HEK293 (cell line): ENCODE data around the gene NEURL4.

Experiments used
- BCL11A ChIP-seq: fragments of 450-650 bp; formaldehyde crosslinking; IDR thresholded peaks from 2 replicates; pipeline ENCODE4 v1.5.1; 2016; ENCODE audit warnings: low read depth, missing biosample characterization, missing genetic modification characterization
- CTCF ChIP-seq: fragments of 450-650 bp; formaldehyde crosslinking; IDR thresholded peaks from 2 replicates; pipeline ENCODE4 v1.5.1; 2016; ENCODE audit warnings: missing biosample characterization, missing genetic modification characterization
- HOXA7 ChIP-seq: sonication (generic); formaldehyde crosslinking; IDR thresholded peaks from 2 replicates; pipeline ENCODE4 v1.8.1; 2022; ENCODE audit warnings: missing genetic modification reagents, borderline replicate concordance
- IKZF3 ChIP-seq: fragments of 450-650 bp; IDR thresholded peaks from 2 replicates; pipeline ENCODE4 v1.5.0; 2018; ENCODE audit warnings: missing biosample characterization, mild to moderate bottlenecking, missing genetic modification characterization, moderate library complexity
- KLF1 ChIP-seq: fragments of 450-650 bp; formaldehyde crosslinking; IDR thresholded peaks from 2 replicates; pipeline ENCODE4 v1.5.1; 2016; ENCODE audit warnings: missing biosample characterization, missing genetic modification characterization
- KLF10 ChIP-seq: fragments of 450-650 bp; IDR thresholded peaks from 2 replicates; pipeline ENCODE4 v1.5.1; 2018; ENCODE audit warnings: missing biosample characterization, mild to moderate bottlenecking, missing genetic modification characterization
- KLF16 ChIP-seq: fragments of 450-650 bp; formaldehyde crosslinking; IDR thresholded peaks from 2 replicates; pipeline ENCODE4 v1.5.1; 2017; ENCODE audit warnings: missing biosample characterization, missing genetic modification characterization
- KLF7 ChIP-seq: fragments of 450-650 bp; formaldehyde crosslinking; IDR thresholded peaks from 2 replicates; pipeline ENCODE4 v1.5.1; 2016; ENCODE audit warnings: missing biosample characterization, missing genetic modification characterization, borderline replicate concordance
- KLF9 ChIP-seq: fragments of 450-650 bp; formaldehyde crosslinking; IDR thresholded peaks from 2 replicates; pipeline ENCODE4 v1.5.1; 2016; ENCODE audit warnings: missing biosample characterization, missing genetic modification characterization, low read depth
- SP3 ChIP-seq: fragments of 450-650 bp; formaldehyde crosslinking; IDR thresholded peaks from 2 replicates; pipeline ENCODE4 v1.5.1; 2016; ENCODE audit warnings: missing biosample characterization, missing genetic modification characterization
- YY1 ChIP-seq: fragments of 450-650 bp; formaldehyde crosslinking; IDR thresholded peaks from 2 replicates; pipeline ENCODE4 v1.5.1; 2018; ENCODE audit warnings: missing biosample characterization, missing genetic modification characterization
- ZFP37 ChIP-seq: fragments of 450-650 bp; formaldehyde crosslinking; IDR thresholded peaks from 2 replicates; pipeline ENCODE4 v1.5.1; 2016; ENCODE audit warnings: missing biosample characterization, missing genetic modification characterization
- ZIC2 ChIP-seq: fragments of 450-650 bp; formaldehyde crosslinking; IDR thresholded peaks from 2 replicates; pipeline ENCODE4 v1.5.1; 2016; ENCODE audit warnings: missing biosample characterization, missing genetic modification characterization
- ZNF148 ChIP-seq: fragments of 450-650 bp; formaldehyde crosslinking; IDR thresholded peaks from 2 replicates; pipeline ENCODE4 v1.5.0; 2017; ENCODE audit warnings: missing biosample characterization, missing genetic modification characterization, borderline replicate concordance
- ZNF174 ChIP-seq: fragments of 450-650 bp; formaldehyde crosslinking; IDR thresholded peaks from 2 replicates; pipeline ENCODE4 v1.5.0; 2017; ENCODE audit warnings: missing biosample characterization, mild to moderate bottlenecking, missing genetic modification characterization
- ZNF184 ChIP-seq: fragments of 450-650 bp; IDR thresholded peaks from 2 replicates; pipeline ENCODE4 v1.5.1; 2018; ENCODE audit warnings: missing biosample characterization, mild to moderate bottlenecking, missing genetic modification characterization
- ZNF391 ChIP-seq: fragments of 450-650 bp; formaldehyde crosslinking; IDR thresholded peaks from 2 replicates; pipeline ENCODE4 v1.5.1; 2016; ENCODE audit warnings: low read depth, missing biosample characterization, missing genetic modification characterization, borderline replicate concordance
- ZNF449 ChIP-seq: fragments of 450-650 bp; formaldehyde crosslinking; IDR thresholded peaks from 2 replicates; pipeline ENCODE4 v1.5.1; 2017; ENCODE audit warnings: missing biosample characterization, mild to moderate bottlenecking, missing genetic modification characterization, moderate library complexity
- ZNF561 ChIP-seq: fragments of 450-650 bp; IDR thresholded peaks from 2 replicates; pipeline ENCODE4 v1.5.1; 2018; ENCODE audit warnings: missing biosample characterization, missing genetic modification characterization, borderline replicate concordance
- ZNF600 ChIP-seq: fragments of 450-650 bp; formaldehyde crosslinking; IDR thresholded peaks from 2 replicates; pipeline ENCODE4 v1.5.1; 2016; ENCODE audit warnings: missing biosample characterization, missing genetic modification characterization
- ZNF660 ChIP-seq: fragments of 450-650 bp; IDR thresholded peaks from 2 replicates; pipeline ENCODE4 v1.5.1; 2018; ENCODE audit warnings: missing biosample characterization, mild to moderate bottlenecking, missing genetic modification characterization
- ZNF747 ChIP-seq: fragments of 450-650 bp; formaldehyde crosslinking; IDR thresholded peaks from 2 replicates; pipeline ENCODE4 v1.5.1; 2016; ENCODE audit warnings: missing biosample characterization, missing genetic modification characterization
- ZNF76 ChIP-seq: fragments of 450-650 bp; formaldehyde crosslinking; IDR thresholded peaks from 2 replicates; pipeline ENCODE4; 2016; ENCODE audit warnings: low read depth, missing biosample characterization, missing genetic modification characterization, borderline replicate concordance
- TF ChIP-seq, protein P1 (sequence below): fragments of 450-650 bp; formaldehyde crosslinking; IDR thresholded peaks from 2 replicates; pipeline ENCODE4 v1.5.1; 2016; ENCODE audit warnings: missing biosample characterization, missing genetic modification characterization
- TF ChIP-seq, protein P2 (sequence below): IDR thresholded peaks from 2 replicates; pipeline ENCODE4 v1.6.1; 2011; ENCODE audit warnings: mild to moderate bottlenecking, low read depth, low read length, borderline replicate concordance

NEURL4 gene

GRCh38 chr17:7296189-7296861, 32.8 kb downstream of the NEURL4 start (continued):
- TF ChIP-seq KLF9 (tag by site-specific recombination): peak; percentile 40; the same call in 1 of the 2 replicates
- TF ChIP-seq ZNF747 (tag by site-specific recombination): no peak
- TF ChIP-seq CTCF (tag by site-specific recombination): peak; percentile 96
- TF ChIP-seq KLF16 (tag by site-specific recombination): peak; percentile 75
- peak; percentile 88; the same call in 1 of the 2 replicates for TF ChIP-seq ZNF561 (tag by site-specific recombination)
- peak; percentile 90 for TF ChIP-seq ZNF660 (tag by site-specific recombination)
- peak; percentile 67; the same call in 1 of the 2 replicates for TF ChIP-seq ZNF391 (tag by site-specific recombination)
- TF ChIP-seq ZNF600 (tag by site-specific recombination): 0 out of 2 replicates have a peak, but pooled peaks have one; percentile 18
- no peak for TF ChIP-seq ZNF174 (tag by site-specific recombination)
- no peak for TF ChIP-seq HOXA7 (CRISPR knock-in tag)
- TF ChIP-seq ZNF184: 0 out of 2 replicates have a peak, but pooled peaks have one; percentile 33
- peak; percentile 65 for TF ChIP-seq ZIC2 (tag by site-specific recombination)
- TF ChIP-seq ZFP37: 0 out of 2 replicates have a peak, but pooled peaks have one; percentile 33
- TF ChIP-seq ZNF76 (tag by site-specific recombination): peak; percentile 52; the same call in 1 of the 2 replicates
- TF ChIP-seq, protein P1, sequence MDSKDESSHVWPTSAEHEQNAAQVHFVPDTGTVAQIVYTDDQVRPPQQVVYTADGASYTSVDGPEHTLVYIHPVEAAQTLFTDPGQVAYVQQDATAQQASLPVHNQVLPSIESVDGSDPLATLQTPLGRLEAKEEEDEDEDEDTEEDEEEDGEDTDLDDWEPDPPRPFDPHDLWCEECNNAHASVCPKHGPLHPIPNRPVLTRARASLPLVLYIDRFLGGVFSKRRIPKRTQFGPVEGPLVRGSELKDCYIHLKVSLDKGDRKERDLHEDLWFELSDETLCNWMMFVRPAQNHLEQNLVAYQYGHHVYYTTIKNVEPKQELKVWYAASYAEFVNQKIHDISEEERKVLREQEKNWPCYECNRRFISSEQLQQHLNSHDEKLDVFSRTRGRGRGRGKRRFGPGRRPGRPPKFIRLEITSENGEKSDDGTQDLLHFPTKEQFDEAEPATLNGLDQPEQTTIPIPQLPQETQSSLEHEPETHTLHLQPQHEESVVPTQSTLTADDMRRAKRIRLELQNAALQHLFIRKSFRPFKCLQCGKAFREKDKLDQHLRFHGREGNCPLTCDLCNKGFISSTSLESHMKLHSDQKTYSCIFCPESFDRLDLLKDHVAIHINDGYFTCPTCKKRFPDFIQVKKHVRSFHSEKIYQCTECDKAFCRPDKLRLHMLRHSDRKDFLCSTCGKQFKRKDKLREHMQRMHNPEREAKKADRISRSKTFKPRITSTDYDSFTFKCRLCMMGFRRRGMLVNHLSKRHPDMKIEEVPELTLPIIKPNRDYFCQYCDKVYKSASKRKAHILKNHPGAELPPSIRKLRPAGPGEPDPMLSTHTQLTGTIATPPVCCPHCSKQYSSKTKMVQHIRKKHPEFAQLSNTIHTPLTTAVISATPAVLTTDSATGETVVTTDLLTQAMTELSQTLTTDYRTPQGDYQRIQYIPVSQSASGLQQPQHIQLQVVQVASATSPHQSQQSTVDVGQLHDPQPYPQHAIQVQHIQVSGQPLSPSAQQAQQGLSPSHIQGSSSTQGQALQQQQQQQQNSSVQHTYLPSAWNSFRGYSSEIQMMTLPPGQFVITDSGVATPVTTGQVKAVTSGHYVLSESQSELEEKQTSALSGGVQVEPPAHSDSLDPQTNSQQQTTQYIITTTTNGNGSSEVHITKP: peak; percentile 92
- peak; percentile 62; the same call in 1 of the 2 replicates for TF ChIP-seq ZNF449 (tag by site-specific recombination)
- TF ChIP-seq BCL11A (tag by site-specific recombination): no peak
- TF ChIP-seq KLF1 (tag by site-specific recombination): 0 out of 2 replicates have a peak, but pooled peaks have one; percentile 12
- peak; percentile 93 for TF ChIP-seq IKZF3 (tag by site-specific recombination)
- peak; percentile 76 for TF ChIP-seq KLF10 (tag by site-specific recombination)
- TF ChIP-seq SP3 (tag by site-specific recombination): 0 out of 2 replicates have a peak, but pooled peaks have one; percentile 33
- peak; percentile 38; the same call in 1 of the 2 replicates for TF ChIP-seq YY1
- TF ChIP-seq, protein P2, sequence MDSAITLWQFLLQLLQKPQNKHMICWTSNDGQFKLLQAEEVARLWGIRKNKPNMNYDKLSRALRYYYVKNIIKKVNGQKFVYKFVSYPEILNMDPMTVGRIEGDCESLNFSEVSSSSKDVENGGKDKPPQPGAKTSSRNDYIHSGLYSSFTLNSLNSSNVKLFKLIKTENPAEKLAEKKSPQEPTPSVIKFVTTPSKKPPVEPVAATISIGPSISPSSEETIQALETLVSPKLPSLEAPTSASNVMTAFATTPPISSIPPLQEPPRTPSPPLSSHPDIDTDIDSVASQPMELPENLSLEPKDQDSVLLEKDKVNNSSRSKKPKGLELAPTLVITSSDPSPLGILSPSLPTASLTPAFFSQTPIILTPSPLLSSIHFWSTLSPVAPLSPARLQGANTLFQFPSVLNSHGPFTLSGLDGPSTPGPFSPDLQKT: no peak
- TF ChIP-seq ZNF148 (tag by site-specific recombination): no peak
- TF ChIP-seq KLF7: 0 out of 2 replicates have a peak, but pooled peaks have one; percentile 46
- TF ChIP-seq, all 188 proteins: peak for 47
